GM23338 (cell line): Measurements from ENCODE around the gene MED27. TPM values are rescaled to one million over a fixed set of nuclear protein-coding genes. Genes with fewer than 3 reads are reported as not detected.

Experiments
- ATAC-seq: fragments of 200-7000 bp; cut with Tn5 transposase; 3 replicates; pipeline ENCODE4 v1.9.1; 2020
- DNase-seq: peaks from one replicate; pipeline ENCODE4 v3.0.0-alpha.2; 2015; ENCODE audit warnings: low spot score
- H2AFZ ChIP-seq: fragments of 200-600 bp; sonication (generic); 2 replicates; pipeline ENCODE4 v1.8.0; 2016; ENCODE audit warnings: antibody characterized with exemption, mild to moderate bottlenecking, moderate library complexity
- H3F3A ChIP-seq: fragments of 200-600 bp; sonication (generic); replicated peaks from 2 replicates; pipeline ENCODE4 v1.8.0; 2017; ENCODE audit warnings: antibody characterized with exemption, mixed run types, low read depth
- H3K27ac ChIP-seq: fragments of 200-600 bp; sonication (generic); 2 replicates; pipeline ENCODE4 v1.6.1; 2016; ENCODE audit warnings: low read depth
- H3K27me3 ChIP-seq: fragments of 200-600 bp; sonication (generic); 2 replicates; pipeline ENCODE4 v1.8.0; 2016; ENCODE audit warnings: mild to moderate bottlenecking, mixed run types, moderate library complexity; ENCODE audit not compliant: insufficient read depth
- H3K36me3 ChIP-seq: fragments of 200-600 bp; sonication (generic); 2 replicates; pipeline ENCODE4 v1.8.0; 2016; ENCODE audit warnings: mild to moderate bottlenecking; ENCODE audit not compliant: insufficient read depth
- H3K4me1 ChIP-seq: fragments of 200-600 bp; sonication (generic); 2 replicates; pipeline ENCODE4 v1.8.0; 2016; ENCODE audit warnings: mild to moderate bottlenecking, moderate library complexity; ENCODE audit not compliant: insufficient read depth
- H3K4me2 ChIP-seq: fragments of 200-600 bp; sonication (generic); 2 replicates; pipeline ENCODE4 v1.7.1; 2017; ENCODE audit warnings: mixed run types
- H3K4me3 ChIP-seq: fragments of 200-600 bp; sonication (generic); 2 replicates; pipeline ENCODE4 v1.6.1; 2016; ENCODE audit warnings: mixed run types
- H3K79me2 ChIP-seq: fragments of 200-600 bp; sonication (generic); replicated peaks from 2 replicates; pipeline ENCODE4 v1.8.0; 2017; ENCODE audit warnings: mild to moderate bottlenecking; ENCODE audit not compliant: insufficient read depth
- H3K9me2 ChIP-seq: fragments of 200-600 bp; sonication (generic); 2 replicates; pipeline ENCODE4 v1.8.0; 2017; ENCODE audit not compliant: insufficient read depth
- H4K20me1 ChIP-seq: fragments of 200-600 bp; sonication (generic); replicated peaks from 2 replicates; pipeline ENCODE4 v1.8.0; 2017; ENCODE audit warnings: mild to moderate bottlenecking; ENCODE audit not compliant: insufficient read depth
- H3K27ac Mint-ChIP-seq: 2 replicates; pipeline ENCODE4 v1.8.0; 2020; ENCODE audit warnings: inconsistent platforms, mild to moderate bottlenecking, moderate library complexity, mixed read lengths
- H3K27me3 Mint-ChIP-seq: 3 replicates; pipeline ENCODE4 v1.8.0; 2022; ENCODE audit warnings: low read depth, mild to moderate bottlenecking, moderate library complexity, mixed read lengths, inconsistent platforms; ENCODE audit not compliant: insufficient read depth, poor library complexity
- H3K36me3 Mint-ChIP-seq: 3 replicates; pipeline ENCODE4 v1.8.0; 2021; ENCODE audit warnings: low read depth, mild to moderate bottlenecking, inconsistent platforms, moderate library complexity, mixed read lengths
- H3K4me1 Mint-ChIP-seq: 3 replicates; pipeline ENCODE4 v1.8.0; 2020; ENCODE audit warnings: mild to moderate bottlenecking, inconsistent platforms, mixed read lengths
- H3K4me3 Mint-ChIP-seq: 3 replicates; pipeline ENCODE4 v1.8.0; 2021; ENCODE audit warnings: moderate library complexity, mild to moderate bottlenecking, inconsistent platforms, mixed read lengths
- H3K9me3 Mint-ChIP-seq: 3 replicates; pipeline ENCODE4 v1.8.0; 2020; ENCODE audit warnings: moderate library complexity, mild to moderate bottlenecking, inconsistent platforms, mixed read lengths
- CREB1 ChIP-seq: fragments of 250-450 bp; sonication (Bioruptor Pico); IDR thresholded peaks from 2 replicates; pipeline ENCODE4 v1.5.0; 2020; ENCODE audit warnings: low read depth, mild to moderate bottlenecking, moderate library complexity
- CTCF ChIP-seq, 2 experiments: fragments of 200-600 bp in 1 of 2; sonication (generic) in 1 of 2; conservative IDR thresholded peaks; 2 replicates each; pipeline versions ENCODE4 v1.5.1 to v1.6.1; 2016 to 2017; ENCODE audit warnings: antibody characterized with exemption in 2 of 2, low read depth in 2 of 2, mild to moderate bottlenecking in 2 of 2, moderate library complexity in 1 of 2
- ETS1 ChIP-seq: IDR thresholded peaks from 2 replicates; pipeline ENCODE4 v1.6.1; 2016; ENCODE audit warnings: antibody characterized with exemption
- EZH2phosphoT487 ChIP-seq: fragments of 200-600 bp; sonication (generic); IDR thresholded peaks from one replicate; pipeline ENCODE4 v1.8.1; 2018; ENCODE audit warnings: antibody characterized with exemption; ENCODE audit not compliant: unreplicated experiment
- JUNB ChIP-seq: IDR thresholded peaks from one replicate; pipeline ENCODE4 v1.6.1; 2016; ENCODE audit warnings: antibody characterized with exemption; ENCODE audit not compliant: unreplicated experiment
- NANOG ChIP-seq: IDR thresholded peaks from 2 replicates; pipeline ENCODE4 v1.6.1; 2016; ENCODE audit warnings: antibody characterized with exemption, borderline replicate concordance
- POLR2AphosphoS5 ChIP-seq: IDR thresholded peaks from 2 replicates; pipeline ENCODE4 v1.6.1; 2016; ENCODE audit warnings: antibody characterized with exemption, low read depth
- REST ChIP-seq: IDR thresholded peaks from one replicate; pipeline ENCODE4 v1.6.1; 2018; ENCODE audit warnings: antibody characterized with exemption; ENCODE audit not compliant: unreplicated experiment
- STAT1 ChIP-seq: IDR thresholded peaks from one replicate; pipeline ENCODE4 v1.6.1; 2016; ENCODE audit warnings: antibody characterized with exemption; ENCODE audit not compliant: unreplicated experiment
- ZNF114 ChIP-seq: fragments of 250-450 bp; sonication (Bioruptor Pico); IDR thresholded peaks from 2 replicates; pipeline ENCODE4 v1.5.0; 2020; ENCODE audit warnings: mild to moderate bottlenecking, moderate library complexity
- ZNF331 ChIP-seq: fragments of 250-450 bp; sonication (Bioruptor Pico); IDR thresholded peaks from 2 replicates; pipeline ENCODE4 v1.5.0; 2020; ENCODE audit warnings: low read depth, mild to moderate bottlenecking, moderate library complexity
- ZNF462 ChIP-seq: fragments of 250-450 bp; sonication (Bioruptor Pico); IDR thresholded peaks from 2 replicates; pipeline ENCODE4 v1.5.0; 2020; ENCODE audit warnings: mild to moderate bottlenecking, moderate library complexity
- polyA plus RNA-seq: library from polyadenylated mRNA; unstranded; fragments of >200 nt; fragmentation: Nextera tagmentation; extraction: Ambion mirVana; gene quantifications from 2 replicates; pipeline ENCODE4 v1.2.1, GENCODE V29; 2016
- total RNA-seq: library from RNA; depleted of rRNA; stranded (reverse); fragments of >200 nt; shearing (Covaris generic); gene quantifications from 2 replicates; pipeline ENCODE4 v1.2.3, GENCODE V29; 2014

The MED27 gene
- total and polyA plus RNA-seq, 2 experiments from 2014 or later, result 30.6 to 35.0 TPM

- no peak for TF ChIP-seq CTCF (conservative IDR thresholded peaks at IDR 0.05; ENCODE audit: low read depth in 2 of 2)
- no peak for TF ChIP-seq EZH2phosphoT487
- TF ChIP-seq STAT1, result no peak
- no peak for TF ChIP-seq POLR2AphosphoS5
- TF ChIP-seq ZNF114, result no peak
- no peak for TF ChIP-seq NANOG
- TF ChIP-seq CREB1 (CRISPR knock-in tag), result no peak
- TF ChIP-seq ZNF331 (CRISPR knock-in tag), result no peak
Measured at GRCh38 chr9:131880833-131881583, 198.7 kb downstream of the MED27 start (continued).

GRCh38 chr9:131879911-131880290 lies 199.8 kb downstream of the MED27 start:
- Mint-ChIP-seq H3K27ac (no peak overlapping the region), H3K4me1 (peaks cover 13% of the 10 kb centered on the region), H3K9me3 (no peaks in the 10 kb centered on the region), H3K4me3 (no peak overlapping the region), H3K36me3 (no peaks in the 10 kb centered on the region), H3K27me3 (peaks cover 7% of the 10 kb centered on the region)
- H3K4me2 ChIP-seq, result no peak overlapping the region
- ATAC-seq (no peak), DNase-seq (no peak)
- no peak overlapping the region for H2AFZ ChIP-seq
- peaks cover 15% of the 10 kb centered on the region for H3K4me1 ChIP-seq
- H3F3A ChIP-seq, result no peaks in the 10 kb centered on the region; the same call in 1 of the 2 replicates
- no peaks in the 10 kb centered on the region for H3K36me3 ChIP-seq
- no peak overlapping the region for H3K4me3 ChIP-seq
- H3K27ac ChIP-seq, result no peak overlapping the region
- no peaks in the 10 kb centered on the region for H3K27me3 ChIP-seq
- H4K20me1 ChIP-seq, result no peaks in the 10 kb centered on the region
- no peaks in the 10 kb centered on the region for H3K79me2 ChIP-seq
- H3K9me2 ChIP-seq, result no peaks in the 10 kb centered on the region
- TF ChIP-seq ZNF114 (no peak), EZH2phosphoT487 (no peak), STAT1 (no peak), ZNF331 (CRISPR knock-in tag) (no peak), NANOG (no peak), JUNB (no peak), ETS1 (no peak), REST (no peak), ZNF462 (CRISPR knock-in tag) (no peak), CREB1 (CRISPR knock-in tag) (no peak)
